ENCODE data around the gene CREB3.

The CREB3 gene
- 28.3 to 77.7 (median 46.0) reads per million in 17 experiments for total RNA-seq

DNA sequence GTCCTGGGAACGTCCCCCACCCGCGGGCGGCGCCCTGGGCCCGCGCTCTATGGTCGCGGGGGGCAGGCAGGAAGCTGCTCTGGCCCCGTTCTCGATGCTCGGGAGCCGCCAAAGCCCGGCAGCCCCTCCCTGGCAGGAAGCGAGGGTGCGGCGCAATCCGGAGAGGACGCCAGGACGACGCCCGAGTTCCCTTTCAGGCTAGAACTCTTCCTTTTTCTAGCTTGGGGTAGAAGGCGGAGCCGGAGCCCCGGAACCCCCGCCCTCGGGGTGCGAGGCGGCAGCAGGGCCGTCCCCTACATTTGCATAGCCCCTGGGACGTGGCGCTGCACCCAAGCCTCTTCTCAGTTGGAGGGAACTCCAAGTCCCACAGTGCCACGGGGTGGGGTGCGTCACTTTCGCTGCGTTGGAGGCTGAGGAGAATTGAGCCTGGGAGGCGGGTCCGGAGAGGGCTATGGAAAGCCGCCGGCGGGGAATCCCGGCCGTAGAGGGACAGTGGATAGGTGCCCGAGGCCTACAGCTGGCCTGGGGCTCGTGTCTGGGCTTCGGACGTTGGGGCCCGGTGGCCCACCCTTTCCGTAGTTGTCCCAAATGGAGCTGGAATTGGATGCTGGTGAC lies at the start of gene CREB3, which contains the start of gene TLN1:
Gene CREB3 (plus strand): TSS at position 482 of the 615 bp plus-strand sequence. CDS start 107 bp downstream, at position 589.
Gene TLN1 (minus strand): TSS at position 11 of the 615 bp plus-strand sequence. CDS start 6,501 bp downstream, outside the sequence.
- DNase-seq = peak; percentile 98 to 100 (median 100)

DNA sequence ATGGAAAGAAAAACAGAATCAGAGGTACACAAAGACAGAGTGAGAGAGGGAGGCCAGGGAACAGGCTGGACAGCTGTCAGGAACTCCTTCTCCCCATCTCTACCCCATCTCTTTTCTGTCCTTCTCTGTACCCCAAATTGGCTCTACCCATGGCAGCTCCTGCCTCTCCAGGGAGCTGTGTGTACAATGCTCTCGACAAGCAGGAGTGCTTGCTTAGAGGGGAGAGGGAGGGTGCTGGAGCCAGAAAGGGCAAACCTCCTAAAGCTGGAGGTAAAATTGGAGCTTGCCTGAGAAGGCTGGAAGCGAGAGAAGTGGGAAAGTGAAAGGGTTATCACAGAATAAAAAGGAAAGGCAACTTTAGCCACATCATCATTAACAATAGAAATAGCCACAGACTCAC lies 49.1 kb upstream of the CREB3 start:
- DNase-seq = no peak

DNA sequence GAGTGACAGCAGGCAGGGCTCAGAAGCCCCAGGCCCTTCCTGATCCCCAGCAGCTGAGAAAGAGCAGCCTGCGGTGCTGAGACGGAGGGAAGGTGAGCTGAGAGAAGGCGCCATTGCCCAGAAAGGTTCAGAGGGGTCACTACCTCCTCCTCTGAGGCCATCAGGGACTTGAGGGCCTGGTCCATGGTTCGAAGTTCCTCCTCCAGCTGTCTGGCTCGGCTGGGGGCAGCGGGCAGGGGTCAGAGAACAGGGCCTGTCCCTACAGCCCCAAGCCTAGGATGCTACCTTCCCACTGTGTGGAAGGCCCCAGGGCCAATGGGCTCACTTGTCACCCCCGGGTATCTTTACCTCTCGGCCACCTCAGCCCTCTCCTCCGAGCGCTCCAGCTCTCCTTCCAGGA lies 47.5 kb upstream of the CREB3 start:
- no peak for DNase-seq

GRCh38 chr9:35685506-35685905 lies 47.0 kb upstream of the CREB3 start:
- no peak for DNase-seq

DNA sequence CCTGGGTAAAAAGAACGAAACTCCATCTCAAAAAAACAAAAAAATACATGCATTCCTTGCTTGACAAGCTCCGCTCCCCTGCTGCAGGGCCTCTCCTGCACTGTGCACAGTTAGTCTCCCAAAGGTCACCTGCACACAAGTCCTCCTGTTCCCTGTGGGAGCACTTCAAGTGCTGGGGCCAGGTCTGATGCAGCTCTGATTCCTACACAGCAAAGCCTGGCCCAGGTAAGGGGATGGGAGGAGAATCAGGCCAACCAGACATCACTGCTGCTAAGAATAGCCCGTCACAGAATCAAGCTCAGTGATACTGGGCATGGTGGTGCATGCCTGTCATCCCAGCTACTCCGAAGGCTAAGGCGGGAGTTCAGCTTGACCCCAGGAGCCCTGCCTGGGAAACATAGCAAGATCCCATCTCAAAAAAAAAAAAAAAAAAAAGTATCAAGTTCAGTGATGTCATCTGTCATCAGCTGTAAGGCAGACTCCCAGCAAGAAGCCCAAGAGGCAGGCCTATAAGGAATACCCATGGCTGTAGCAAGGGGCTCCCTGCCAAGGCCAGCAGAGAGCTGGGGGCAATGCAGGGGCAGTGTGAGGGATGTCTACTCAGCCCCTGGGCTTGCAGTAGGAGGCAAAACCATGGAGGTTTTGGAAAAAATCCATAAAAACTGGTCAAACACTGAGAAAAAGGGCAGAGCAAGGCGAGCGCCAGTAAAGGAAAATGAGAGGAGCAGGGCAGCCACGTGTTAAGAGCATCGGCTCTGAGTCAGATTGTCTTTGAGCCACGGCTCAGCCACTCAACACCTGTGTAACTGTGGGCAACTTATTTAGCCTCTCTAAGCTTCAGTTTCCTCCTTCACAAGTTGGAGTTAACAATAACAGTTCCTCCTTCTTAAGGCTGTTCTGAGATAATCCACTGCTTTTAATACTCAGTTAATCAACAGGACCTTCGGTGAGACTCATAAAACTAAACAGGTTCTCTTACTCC lies 46.0 kb upstream of the CREB3 start:
- DNase-seq = no peak

DNA sequence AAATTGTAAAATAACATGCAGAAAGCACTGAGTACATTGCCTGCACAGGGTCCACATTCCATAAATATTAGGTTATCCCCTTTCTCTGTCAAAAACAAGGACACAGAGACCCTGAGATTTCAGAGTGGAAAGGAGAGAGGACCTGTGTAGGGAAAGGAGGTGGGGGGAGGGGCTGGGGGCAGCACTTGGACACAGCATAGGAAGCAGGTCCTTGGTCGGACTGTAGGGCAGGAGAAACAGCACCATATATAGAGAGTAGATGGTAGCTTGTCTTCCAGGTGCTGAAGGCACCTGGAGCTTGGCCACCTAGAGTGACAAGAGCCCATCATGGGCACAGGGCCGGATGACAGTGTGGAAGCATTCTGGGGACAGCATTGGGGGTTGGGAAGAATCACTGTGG lies 45.2 kb upstream of the CREB3 start:
- DNase-seq = no peak

GRCh38 chr9:35687972-35688557 lies 44.4 kb upstream of the CREB3 start:
- no peak for DNase-seq

GRCh38 chr9:35688558-35689541 lies 43.6 kb upstream of the CREB3 start:
- peak in 3 of 4 experiments; percentile 46 to 67 (median 55) for DNase-seq

DNA sequence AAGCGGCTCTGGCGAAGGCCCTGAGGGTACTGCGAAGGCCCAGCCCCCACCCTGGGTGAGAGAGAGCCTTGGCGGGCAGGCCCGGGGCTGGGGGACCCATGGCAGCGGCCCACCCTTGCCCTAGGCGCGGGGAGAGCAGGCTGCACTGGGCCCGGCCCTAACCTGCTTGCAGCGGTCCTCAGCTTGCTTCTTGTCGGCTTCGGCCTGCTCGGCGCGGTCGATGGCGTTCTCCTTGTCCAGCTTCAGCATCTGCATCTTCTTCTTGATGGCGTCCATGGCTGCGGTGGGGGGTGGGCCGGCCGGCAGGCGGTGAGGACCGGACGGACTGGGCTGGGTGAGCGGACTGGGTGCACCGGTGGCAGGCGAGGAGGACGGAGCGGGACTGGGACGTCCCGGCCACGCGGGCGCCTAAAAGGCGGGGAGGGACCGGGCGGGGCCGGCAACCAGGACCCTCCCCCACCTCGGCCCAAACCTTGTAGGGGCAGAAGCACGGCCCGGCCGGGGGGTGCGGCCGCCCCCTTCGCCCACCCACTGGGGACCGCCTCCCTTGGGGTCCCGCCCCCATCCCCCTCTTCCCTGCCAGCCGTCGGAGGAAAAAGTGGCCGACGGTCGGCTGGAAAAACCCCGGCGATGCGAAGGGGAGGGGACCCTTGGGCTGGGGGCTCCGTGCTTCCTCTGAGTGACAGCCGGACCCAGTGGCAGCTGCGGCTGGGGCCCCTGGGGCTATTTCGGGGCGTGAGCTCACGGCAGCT lies 42.7 kb upstream of the CREB3 start, which contains the start of gene TPM2:
Gene TPM2 (minus strand): TSS at position 384 of the 752 bp plus-strand sequence. CDS start 108 bp downstream, at position 276.
- DNase-seq = no peak

DNA sequence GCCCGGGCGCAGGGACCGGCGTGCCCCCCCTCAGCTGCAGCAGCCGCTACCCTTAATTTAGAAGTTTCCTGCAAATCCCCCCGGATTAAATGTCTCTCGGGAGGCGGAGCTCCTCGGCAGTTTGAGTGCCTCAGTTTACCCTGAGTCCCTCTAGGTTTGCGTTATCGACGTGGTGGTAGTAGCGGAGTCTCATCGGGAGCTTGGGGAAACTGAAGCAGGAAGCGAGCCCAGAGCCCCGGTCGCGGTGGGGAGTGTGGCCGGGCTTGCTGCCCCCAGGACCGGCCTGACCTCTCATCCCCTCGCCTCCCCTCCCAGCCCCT lies 42.2 kb upstream of the CREB3 start:
- DNase-seq = no peak

DNA sequence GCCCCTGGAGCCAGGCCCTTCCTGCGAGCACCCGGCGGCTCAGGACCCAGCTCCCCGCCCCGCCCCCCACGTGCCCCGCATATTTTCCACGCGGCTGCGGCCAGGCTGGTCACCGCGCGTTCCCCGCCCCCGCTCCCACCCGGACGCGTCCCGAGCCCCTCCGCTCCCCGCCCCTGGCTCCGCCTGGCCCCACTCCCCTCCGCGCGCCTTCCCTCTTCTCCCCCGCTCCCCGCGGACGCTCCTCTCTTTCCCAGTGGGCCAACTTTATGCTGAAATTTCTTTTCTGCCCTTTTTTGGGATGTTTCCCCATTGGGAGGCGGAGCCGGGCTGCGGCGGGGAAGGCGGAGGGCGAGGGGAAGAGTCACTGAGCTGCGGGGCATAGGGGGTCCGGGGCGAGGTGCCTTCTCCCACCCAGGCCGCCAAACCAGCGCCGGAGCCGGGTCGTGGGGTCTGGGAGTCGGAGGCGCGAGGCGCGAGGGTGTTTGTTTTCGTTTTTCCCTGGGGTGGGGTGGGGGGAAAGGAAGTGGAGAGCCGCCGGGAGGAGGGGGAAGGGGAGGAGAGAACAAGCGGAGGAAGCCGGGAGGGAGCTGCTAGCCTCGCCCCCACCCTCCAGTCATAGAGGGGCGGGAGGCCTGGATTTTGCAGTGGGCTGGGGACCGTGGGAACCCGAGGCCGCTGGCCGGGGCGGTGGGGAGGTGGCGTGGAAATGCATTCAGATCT lies 41.7 kb upstream of the CREB3 start:
- DNase-seq = peak; percentile 49 to 77 (median 65)

- peak; percentile 53 to 72 (median 64) for DNase-seq
These were observed 41.2 kb upstream of the CREB3 start for GRCh38 chr9:35691334-35691650.

DNA sequence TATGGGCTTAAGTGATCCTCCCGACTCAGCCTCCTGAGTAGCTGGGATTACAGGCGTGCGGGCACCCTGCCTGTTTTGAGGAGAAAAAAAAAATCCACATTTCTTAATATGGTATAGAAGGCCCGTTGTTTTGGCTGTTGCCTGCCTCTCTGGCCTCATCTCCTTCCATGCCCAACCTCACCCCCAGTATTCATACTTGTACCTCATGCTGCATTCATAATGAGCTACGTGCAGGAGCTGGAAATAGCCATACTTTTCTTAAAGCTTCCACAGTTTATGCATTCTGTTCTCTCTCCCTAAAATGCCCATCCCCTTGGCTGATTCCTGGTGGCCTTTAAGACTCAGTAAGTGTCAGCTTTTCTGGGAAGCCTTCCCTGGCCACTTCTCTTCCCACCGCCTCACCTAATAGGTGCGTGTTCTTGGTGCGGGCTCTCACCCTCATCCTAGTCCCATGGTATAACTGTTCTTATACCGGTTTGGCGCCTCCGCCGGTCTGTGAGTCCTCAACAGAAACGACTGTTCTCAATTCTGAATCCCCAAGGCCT lies 40.6 kb upstream of the CREB3 start:
- no peak for DNase-seq

DNA sequence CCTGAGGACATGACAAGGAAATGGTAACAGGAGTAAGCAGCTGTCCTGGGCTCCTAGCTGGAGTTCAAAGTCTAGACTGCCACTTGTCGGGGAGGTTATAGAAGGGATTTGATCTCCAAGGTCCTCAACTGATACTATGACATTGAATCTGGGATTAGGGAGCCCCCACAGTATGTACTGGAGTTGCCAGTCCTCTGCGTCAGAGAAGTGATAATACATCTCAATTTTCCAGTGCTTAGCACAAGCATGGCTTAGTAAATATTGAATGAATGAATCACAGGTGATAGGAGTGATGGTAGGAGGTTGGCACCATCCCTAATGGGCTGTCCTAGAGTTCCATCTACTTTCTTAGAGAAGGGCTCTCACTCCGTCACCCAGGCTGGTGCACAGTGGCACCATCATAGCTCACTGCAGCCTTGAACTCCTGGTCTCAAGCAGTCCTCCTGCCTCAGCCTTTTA lies 36.5 kb upstream of the CREB3 start:
- DNase-seq = no peak

DNA sequence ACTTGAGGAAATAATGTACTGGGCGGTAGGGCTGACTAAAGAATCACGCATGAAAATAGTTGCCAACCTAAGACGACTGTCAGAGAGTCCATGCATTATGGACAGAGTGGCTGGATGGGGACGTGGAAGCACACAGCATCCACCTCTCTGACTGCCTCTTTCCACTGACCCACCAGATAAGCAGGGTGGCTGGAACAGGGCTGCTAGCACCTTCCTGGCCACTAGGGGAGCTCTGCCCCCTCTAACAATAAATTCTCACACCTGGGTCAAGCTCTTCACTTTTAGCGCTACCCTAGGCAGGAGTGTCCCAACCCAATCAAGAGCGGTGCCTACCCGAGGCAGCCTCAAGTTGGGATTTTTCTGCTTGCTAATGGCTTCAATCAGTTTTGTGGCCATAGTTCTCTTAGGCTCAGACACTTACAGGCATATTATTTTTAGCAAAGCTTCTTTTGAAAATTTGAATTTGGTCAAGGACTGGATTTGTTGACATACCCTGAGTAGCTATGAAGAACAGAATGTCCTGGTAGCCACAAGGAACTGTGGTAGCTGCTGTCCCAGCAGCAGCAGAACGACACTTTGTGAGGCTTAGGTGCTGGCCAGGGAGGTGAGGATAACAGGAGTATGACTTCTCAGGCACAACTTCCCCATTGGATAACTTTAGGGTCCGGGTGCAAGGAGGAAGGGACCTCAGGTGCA lies 35.8 kb upstream of the CREB3 start:
- DNase-seq = peak; percentile 25 to 67 (median 52)

GRCh38 chr9:35697486-35697885 lies 35.0 kb upstream of the CREB3 start:
- no peak for DNase-seq

GRCh38 chr9:35698231-35698630 lies 34.2 kb upstream of the CREB3 start:
- DNase-seq = no peak

DNA sequence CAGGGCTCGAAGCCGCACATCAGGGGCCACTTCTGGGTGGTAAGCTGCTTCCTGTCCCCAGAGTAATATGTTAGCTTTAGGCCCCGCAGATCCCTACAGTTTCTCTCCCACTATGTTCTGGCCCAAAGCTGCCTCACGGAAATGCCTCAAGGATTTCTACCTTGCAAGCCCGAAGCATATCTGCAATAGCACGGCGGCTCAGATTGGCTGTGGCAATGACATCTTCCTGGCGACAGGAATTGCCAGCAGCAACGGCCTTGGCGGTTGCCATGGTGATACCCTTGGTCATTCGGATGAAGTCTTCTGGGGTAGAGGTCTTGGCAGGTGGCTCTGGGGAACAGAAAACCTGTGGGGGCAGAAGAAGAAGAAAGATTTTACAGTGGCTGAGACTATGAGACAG lies 32.4 kb upstream of the CREB3 start:
- no peak for DNase-seq

DNA sequence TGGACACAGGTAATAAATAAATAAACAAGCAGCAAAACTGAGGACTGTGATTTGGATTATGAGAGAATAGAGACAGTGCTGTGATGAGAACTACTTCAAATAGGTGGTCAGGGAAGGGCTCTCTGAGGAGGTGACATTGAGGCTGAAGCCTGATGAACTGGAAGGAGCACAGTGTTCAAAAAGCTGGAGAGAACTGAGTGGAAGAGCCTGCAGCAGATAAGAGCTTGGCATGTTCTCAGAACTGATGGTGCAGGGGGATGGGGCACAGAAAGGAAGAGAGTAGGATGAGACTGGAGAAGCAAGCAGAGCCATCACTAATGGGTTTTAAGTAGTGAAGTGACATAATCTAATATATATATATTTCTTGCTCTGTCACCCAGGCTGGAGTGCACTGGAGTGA lies 31.5 kb upstream of the CREB3 start:
- no peak for DNase-seq

GRCh38 chr9:35702696-35703095 lies 29.8 kb upstream of the CREB3 start:
- DNase-seq = peak in 3 of 4 experiments; percentile 24 to 54 (median 46)
